ENCODE results near the gene SLC45A1. TPM values are rescaled to one million over a fixed set of nuclear protein-coding genes. Genes with fewer than 3 reads are reported as not detected.
A peak's percentile ranks its signal among the peaks of the same experiment; 100 is the strongest.

Gene SLC45A1
- total and polyA plus RNA-seq, 2 donors (not counting 1 experiment from before 2014, with no cell fraction given): 0.54 to 0.64 TPM

- no peak overlapping the region for H3K4me3 Mint-ChIP-seq
- H3K4me1 Mint-ChIP-seq: peaks cover 4% of the 10 kb centered on the region
- H3K9me3 Mint-ChIP-seq (ENCODE audit: insufficient read depth): no peaks in the 10 kb centered on the region
- Histone ChIP-seq H3K4me3 (ENCODE audit: control extremely low read depth in 1 of 5, extremely low read depth in 1 of 5, insufficient read depth in 1 of 5, low read depth in 2 of 5, low read length in 4 of 5) (no peak overlapping the region), H4K20me1 (ENCODE audit: control insufficient read depth, insufficient read depth, low read length, poor library complexity, severe bottlenecking) (no peaks in the 10 kb centered on the region), H3K4me1 (ENCODE audit: control insufficient read depth in 2 of 2, insufficient read depth in 2 of 2, low read length in 2 of 2) (peaks cover 3% of the 10 kb centered on the region in 2 donors), H3K9me3 (ENCODE audit: control extremely low read depth in 1 of 3, control insufficient read depth in 2 of 3, insufficient read depth in 1 of 3, low read length in 2 of 3) (no peaks in the 10 kb centered on the region), H2AFZ (ENCODE audit: insufficient read depth, low read depth, low read length, poor library complexity, severe bottlenecking) (peak overlapping the region; percentile 3), H3K36me3 (replicated peaks in 1 of 2; ENCODE audit: control extremely low read depth in 1 of 2, control insufficient read depth in 1 of 2, extremely low read depth in 1 of 2, insufficient read depth in 2 of 2, low read length in 1 of 2) (peaks cover 0 to 14% of the 10 kb centered on the region in 2 experiments), H3K4me2 (replicated peaks; ENCODE audit: low read depth, low read length, poor library complexity, severe bottlenecking) (no peak overlapping the region), H3K27ac (ENCODE audit: low read length in 2 of 2) (no peak overlapping the region), H3K79me2 (ENCODE audit: control insufficient read depth, insufficient read depth, low read length) (no peaks in the 10 kb centered on the region), H3K27me3 (replicated peaks in 1 of 4; ENCODE audit: control extremely low read depth in 1 of 4, control insufficient read depth in 3 of 4, insufficient read depth in 4 of 4, low read length in 3 of 4) (peaks cover 0 to 3% (median 0%) of the 10 kb centered on the region in 4 experiments), H3K9ac (ENCODE audit: low read length) (no peak overlapping the region)
- peak overlapping the region; percentile 61 for H3K27ac Mint-ChIP-seq
- peaks cover 8% of the 10 kb centered on the region for H3K27me3 Mint-ChIP-seq
- POLR2A ChIA-PET: no interaction called here
- WGBS (ENCODE audit: insufficient coverage): 23% methylated on average over 19 of the region's 21 CpGs
- intact Hi-C loops (cut with micrococcal nuclease): loop anchor here (1.0 kb wide), 2 partner anchors 334 to 367 kb away; no protein-coding TSS in a partner anchor
- DNase-seq: peak; percentile 78
- ATAC-seq (ENCODE audit: low read depth): peak; percentile 89
- TF ChIP-seq EZH2 (IDR thresholded peaks at IDR 0.05; ENCODE audit: borderline replicate concordance, insufficient read depth, low read depth, low read length, poor library complexity, severe bottlenecking): no peak
- TF ChIP-seq CTCF (IDR thresholded peaks at IDR 0.05): peak; percentile 85
- CTCF ChIA-PET: interaction anchor here (0.6 to 8.5 kb wide), 19 partner anchors 11 to 500 kb away, joined by 3 to 182 read pairs (median 4); no protein-coding TSS in a partner anchor
Measured at GRCh38 chr1:8348777-8349472, 31.0 kb downstream of the SLC45A1 start.

- no peak overlapping the region for H3K27ac ChIP-seq (ENCODE audit: low read length in 2 of 2)
- Mint-ChIP-seq H3K27ac (peak overlapping the region; percentile 61), H3K27me3 (peaks cover 8% of the 10 kb centered on the region), H3K9me3 (ENCODE audit: insufficient read depth) (no peaks in the 10 kb centered on the region), H3K4me1 (peaks cover 4% of the 10 kb centered on the region), H3K4me3 (no peak overlapping the region)
- no peak overlapping the region for H3K4me3 ChIP-seq (ENCODE audit: control extremely low read depth in 1 of 5, extremely low read depth in 1 of 5, insufficient read depth in 1 of 5, low read depth in 2 of 5, low read length in 4 of 5)
- ChIA-PET CTCF (interaction anchor here (0.6 to 8.5 kb wide), 16 partner anchors 10 to 500 kb away, joined by 3 to 182 read pairs (median 4); no protein-coding TSS in a partner anchor), POLR2A (interaction anchor here (0.6 kb wide), 1 partner anchor 65 kb away, joined by 6 read pairs; no protein-coding TSS in a partner anchor)
- ATAC-seq (ENCODE audit: low read depth): no peak
- no peaks in the 10 kb centered on the region for H3K79me2 ChIP-seq (ENCODE audit: control insufficient read depth, insufficient read depth, low read length)
- TF ChIP-seq CTCF (IDR thresholded peaks at IDR 0.05) (no peak), EZH2 (IDR thresholded peaks at IDR 0.05; ENCODE audit: borderline replicate concordance, insufficient read depth, low read depth, low read length, poor library complexity, severe bottlenecking) (no peak)
- DNase-seq: no peak
- H3K9me3 ChIP-seq (ENCODE audit: control extremely low read depth in 1 of 3, control insufficient read depth in 2 of 3, insufficient read depth in 1 of 3, low read length in 2 of 3): no peaks in the 10 kb centered on the region
- no peaks in the 10 kb centered on the region for H4K20me1 ChIP-seq (ENCODE audit: control insufficient read depth, insufficient read depth, low read length, poor library complexity, severe bottlenecking)
- intact Hi-C loops (cut with micrococcal nuclease): loop anchor here (1.0 kb wide), 2 partner anchors 334 to 367 kb away; no protein-coding TSS in a partner anchor
- WGBS (ENCODE audit: insufficient coverage): 91% methylated on average over 4 of the region's 9 CpGs
- peaks cover 3% of the 10 kb centered on the region in 2 donors for H3K4me1 ChIP-seq (ENCODE audit: control insufficient read depth in 2 of 2, insufficient read depth in 2 of 2, low read length in 2 of 2)
- peaks cover 0 to 18% of the 10 kb centered on the region in 2 experiments for H3K36me3 ChIP-seq (replicated peaks in 1 of 2; ENCODE audit: control extremely low read depth in 1 of 2, control insufficient read depth in 1 of 2, extremely low read depth in 1 of 2, insufficient read depth in 2 of 2, low read length in 1 of 2)
- no peak overlapping the region for H2AFZ ChIP-seq (ENCODE audit: insufficient read depth, low read depth, low read length, poor library complexity, severe bottlenecking)
- H3K9ac ChIP-seq (ENCODE audit: low read length): no peak overlapping the region
- peaks cover 0 to 3% (median 0%) of the 10 kb centered on the region in 4 experiments for H3K27me3 ChIP-seq (replicated peaks in 1 of 4; ENCODE audit: control extremely low read depth in 1 of 4, control insufficient read depth in 3 of 4, insufficient read depth in 4 of 4, low read length in 3 of 4)
- no peak overlapping the region for H3K4me2 ChIP-seq (replicated peaks; ENCODE audit: low read depth, low read length, poor library complexity, severe bottlenecking)
Measured at GRCh38 chr1:8349473-8349865, 31.6 kb downstream of the SLC45A1 start.
